Omental fat pad (tissue), 4 donors: ENCODE data around the gene EPB42. TPM values are rescaled to one million over a fixed set of nuclear protein-coding genes. Genes with fewer than 3 reads are reported as not detected.

Source experiments
- ATAC-seq: fragments of 150-250 bp; one replicate; pipeline ENCODE4 v1.9.1; 2016; ENCODE audit warnings: mild to moderate bottlenecking, moderate library complexity; ENCODE audit not compliant: low FRiP score
- DNase-seq: peaks from one replicate; pipeline ENCODE4 v3.0.0-alpha.2; 2019; ENCODE audit warnings: low spot score
- CTCF ChIP-seq, 3 donors: fragments of 450-650 bp; IDR thresholded peaks; one replicate each; pipeline ENCODE4 v1.5.1; 2016 to 2017; ENCODE audit warnings: antibody characterized with exemption in 3 of 3, mild to moderate bottlenecking in 3 of 3, moderate library complexity in 2 of 3
- total RNA-seq, 4 donors: library from RNA; depleted of rRNA; stranded (reverse); fragments of >200 nt; gene quantifications; one replicate each; pipeline ENCODE4 v1.1.0, GENCODE V29; 2016

The EPB42 gene
- total RNA-seq, 4 donors from 2014 or later = 1.4 to 4.0 (median 3.0) TPM; not detected in 1

DNA sequence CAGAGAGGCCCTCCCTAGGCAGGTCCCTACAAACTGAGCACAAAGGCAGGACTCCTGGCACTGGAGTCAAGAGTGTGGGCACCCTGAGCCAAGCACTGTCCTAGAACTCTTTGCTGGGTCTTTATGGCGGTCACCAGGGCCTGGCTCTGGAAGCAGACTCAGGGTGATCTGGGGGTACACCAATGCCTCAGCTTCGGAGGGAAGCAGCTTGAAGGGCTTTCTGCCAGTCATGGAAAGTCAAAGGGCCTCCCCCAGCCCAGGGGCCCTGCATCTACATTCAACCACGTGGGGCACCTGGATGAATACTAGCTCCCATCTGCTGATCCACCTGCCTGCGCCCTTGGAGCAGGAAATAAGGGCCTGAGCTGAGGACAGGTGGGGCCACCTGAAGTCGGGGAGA lies 7.4 kb downstream of the EPB42 start:
- ATAC-seq = no peak
- TF ChIP-seq CTCF (IDR thresholded peaks at IDR 0.05) = no peak
- no peak for DNase-seq

GRCh38 chr15:43212951-43213350 lies 7.9 kb downstream of the EPB42 start:
- no peak for DNase-seq
- no peak for ATAC-seq
- TF ChIP-seq CTCF (IDR thresholded peaks at IDR 0.05) = no peak

DNA sequence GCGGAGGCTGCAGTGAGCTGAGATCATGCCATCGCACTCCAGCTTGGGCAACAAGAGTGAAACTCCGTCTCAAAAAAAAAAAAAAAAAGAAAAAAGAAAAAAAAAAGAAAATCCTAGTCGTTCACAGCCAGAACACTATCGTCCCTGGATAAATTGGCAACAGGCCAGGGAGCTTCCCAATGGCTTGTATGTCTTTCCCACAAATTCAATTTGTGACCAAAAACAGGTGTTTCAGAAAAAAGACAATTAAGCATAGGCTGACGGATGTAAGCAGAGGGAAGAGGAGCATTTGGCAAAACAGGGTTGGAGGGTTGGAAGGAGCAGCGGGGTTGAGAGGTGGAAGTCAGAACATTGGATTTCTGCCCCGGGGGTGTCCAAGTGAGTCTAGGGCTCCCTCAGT lies 8.5 kb downstream of the EPB42 start:
- TF ChIP-seq CTCF (IDR thresholded peaks at IDR 0.05) = no peak
- ATAC-seq = no peak

DNA sequence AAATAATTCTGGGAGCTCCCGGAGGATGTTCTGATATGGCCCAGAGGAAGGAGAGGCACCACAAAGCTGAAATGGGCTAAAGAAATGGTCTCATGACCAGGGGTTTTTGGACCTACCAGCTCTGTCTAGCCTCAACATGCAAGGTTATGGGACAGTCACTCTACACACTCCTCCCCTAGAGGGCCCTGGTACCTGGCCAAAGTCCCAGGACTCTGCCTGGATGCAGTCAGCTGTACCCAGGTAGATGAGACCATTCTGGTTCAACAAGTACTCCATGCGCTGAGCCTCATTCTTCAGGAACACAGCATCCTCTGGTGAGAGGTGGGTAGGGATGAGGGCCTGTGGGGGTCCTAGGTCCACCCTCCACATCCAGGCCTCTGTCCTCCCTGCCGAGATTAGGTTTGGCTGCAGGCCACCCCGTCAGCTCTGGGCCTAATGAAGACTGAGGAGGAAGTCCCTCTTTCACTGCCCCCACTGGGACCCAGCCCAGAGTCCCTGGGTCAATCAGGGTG lies 9.5 kb downstream of the EPB42 start:
- no peak for TF ChIP-seq CTCF (IDR thresholded peaks at IDR 0.05)
- no peak for ATAC-seq
- DNase-seq = no peak

More for the DNA sequence above, 8.5 kb downstream of the EPB42 start:
- DNase-seq = no peak

- ATAC-seq = no peak
- TF ChIP-seq CTCF (IDR thresholded peaks at IDR 0.05) = no peak
- no peak for DNase-seq
Measured at GRCh38 chr15:43210807-43211206, 10.0 kb downstream of the EPB42 start.

- DNase-seq = no peak
- no peak for ATAC-seq
- no peak for TF ChIP-seq CTCF (IDR thresholded peaks at IDR 0.05)
Measured at GRCh38 chr15:43210172-43210745, 10.6 kb downstream of the EPB42 start.

DNA sequence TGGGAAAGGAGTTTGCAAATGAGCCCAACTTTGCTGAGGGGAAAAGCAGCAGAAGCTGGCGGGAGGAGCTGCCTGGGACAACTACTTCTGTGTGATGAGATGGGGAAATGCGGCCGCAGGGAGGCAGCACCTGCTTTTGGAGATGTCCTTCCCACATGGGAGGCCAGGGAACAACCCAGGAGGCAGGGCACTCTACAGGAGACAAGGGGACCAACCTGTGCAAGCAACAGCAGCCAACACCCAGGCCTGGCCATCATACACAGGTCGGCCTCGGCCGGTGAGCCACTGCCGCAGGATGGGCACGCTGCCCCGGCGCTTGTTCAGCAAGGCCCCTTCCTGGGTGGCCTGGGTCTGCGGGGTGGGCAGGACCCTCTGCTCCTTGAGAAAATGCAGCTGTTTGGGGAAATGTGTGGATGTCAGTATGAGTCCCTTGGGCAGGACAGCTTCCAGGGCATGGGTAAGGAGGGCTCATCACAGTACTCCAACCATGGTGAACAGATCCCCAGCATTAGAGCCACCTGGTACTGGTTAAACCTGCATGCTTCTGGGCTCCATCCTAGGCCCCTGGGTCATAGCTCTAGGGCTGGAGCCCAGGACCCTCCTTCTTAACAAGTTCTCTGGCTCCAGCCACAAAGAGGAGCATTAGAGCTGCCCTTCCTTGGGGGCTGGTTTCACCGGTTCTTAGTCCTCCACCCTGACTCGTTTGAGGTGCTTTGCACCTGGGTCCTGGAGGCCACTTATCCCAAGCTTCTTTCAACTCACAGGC lies 11.6 kb downstream of the EPB42 start:
- DNase-seq = no peak
- TF ChIP-seq CTCF (IDR thresholded peaks at IDR 0.05) = no peak
- ATAC-seq = no peak
